Skin epidermis (tissue), 12 donors: ENCODE results near the gene FGR.

ENCODE experiments used
- H3K27ac ChIP-seq, 21 experiments: fragments of 200-600 bp; sonication (generic) in 11 of 21; one replicate each; pipeline ENCODE4 v1.5.0; 2020; ENCODE audit warnings: mild to moderate bottlenecking in 3 of 21, inconsistent platforms in 2 of 21, moderate library complexity in 2 of 21
- H3K4me3 ChIP-seq, 7 experiments: fragments of 200-600 bp; sonication (generic) in 2 of 7; one replicate each; pipeline ENCODE4 v1.5.0; 2020; ENCODE audit warnings: inconsistent platforms in 2 of 7, mild to moderate bottlenecking in 2 of 7, moderate library complexity in 1 of 7

The FGR gene

GRCh38 chr1:27604579-27605299, 30.2 kb downstream of the FGR start:
- Histone ChIP-seq H3K27ac (peak overlapping the region in 14 of 21 experiments; percentile 84 to 96 (median 94)), H3K4me3 (peak overlapping the region in 6 of 7 experiments; percentile 70 to 97 (median 86))

GRCh38 chr1:27603681-27604578, 31.1 kb downstream of the FGR start, which contains the start of gene AHDC1:
TSS of gene AHDC1 (minus strand) at chr1:27604144. CDS start at chr1:27552115, 52,029 bp downstream.
- H3K4me3 ChIP-seq, result peak within 1 kb of the TSS; percentile 69 to 97 (median 79)
- H3K27ac ChIP-seq, result peak within 1 kb of the TSS; percentile 50 to 96 (median 94)

GRCh38 chr1:27603309-27603680, 31.7 kb downstream of the FGR start:
- H3K27ac ChIP-seq, result peak overlapping the region; percentile 50 to 96 (median 94)
- peak overlapping the region; percentile 69 to 97 (median 79) for H3K4me3 ChIP-seq

DNA sequence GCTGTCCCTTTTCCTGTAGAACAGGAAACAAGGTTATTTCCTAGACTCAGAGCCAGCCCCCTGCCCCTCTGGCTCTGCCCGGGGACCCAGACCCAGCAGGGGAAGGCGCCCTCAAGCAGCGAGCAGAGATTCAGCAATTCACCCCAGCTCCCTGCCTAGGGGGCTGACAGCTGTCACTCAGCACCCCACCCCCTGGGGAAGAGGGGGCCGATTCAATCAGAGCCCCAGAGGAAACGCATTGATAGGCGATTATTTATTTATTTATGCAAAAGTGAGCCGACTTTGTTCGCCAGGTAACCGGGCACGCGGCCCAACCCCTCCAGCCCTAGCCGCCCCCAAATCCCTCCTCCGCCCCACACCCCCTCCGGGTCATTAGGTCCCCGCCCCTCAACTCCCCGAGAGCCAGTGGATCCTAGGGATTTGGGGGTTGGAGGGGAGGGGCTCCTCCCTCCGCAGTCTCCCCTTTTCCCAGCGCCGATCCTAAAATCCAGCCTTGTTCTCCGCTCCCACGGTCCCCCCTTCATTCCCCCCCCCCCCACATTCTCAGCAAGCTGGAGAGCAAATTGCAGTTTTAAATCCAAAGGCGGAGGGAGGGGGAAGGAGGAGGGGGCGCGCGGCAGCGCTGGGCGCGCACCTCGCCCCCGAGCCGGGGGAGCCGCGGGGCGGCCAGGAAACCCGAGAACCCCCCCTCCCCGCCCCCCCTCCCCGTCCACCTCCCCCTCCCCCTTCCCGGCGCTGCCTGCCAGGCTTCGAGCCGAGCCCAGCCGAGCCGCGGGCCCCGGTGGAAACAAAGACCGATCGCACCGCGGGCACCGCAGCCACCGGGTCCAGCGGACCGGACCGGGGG, 32.3 kb downstream of the FGR start:
- H3K27ac ChIP-seq, result peak overlapping the region; percentile 50 to 96 (median 94)
- H3K4me3 ChIP-seq, result peak overlapping the region; percentile 69 to 97 (median 79)

- peak overlapping the region; percentile 69 to 97 (median 79) for H3K4me3 ChIP-seq
- peak overlapping the region; percentile 9 to 96 (median 94) for H3K27ac ChIP-seq
These were observed 33.1 kb downstream of the FGR start for GRCh38 chr1:27601771-27602461.

- H3K4me3 ChIP-seq, result peak overlapping the region; percentile 69 to 97 (median 79)
- peak overlapping the region in 19 of 21 experiments; percentile 80 to 96 (median 94) for H3K27ac ChIP-seq
These were observed 33.6 kb downstream of the FGR start for GRCh38 chr1:27601321-27601770.

- H3K27ac ChIP-seq, result peak overlapping the region in 14 of 21 experiments; percentile 0 to 95 (median 90)
- peak overlapping the region in 1 of 7 experiments; percentile 97 for H3K4me3 ChIP-seq
These were observed 34.3 kb downstream of the FGR start for GRCh38 chr1:27600498-27601175.

- H3K27ac ChIP-seq, result peak overlapping the region in 16 of 21 experiments; percentile 3 to 95 (median 52)
- H3K4me3 ChIP-seq, result peak overlapping the region in 1 of 7 experiments; percentile 5
These were observed 35.1 kb downstream of the FGR start for GRCh38 chr1:27599605-27600497.

GRCh38 chr1:27598902-27599528, 36.0 kb downstream of the FGR start:
- peak overlapping the region in 18 of 21 experiments; percentile 3 to 95 (median 53) for H3K27ac ChIP-seq
- peak overlapping the region in 1 of 7 experiments; percentile 5 for H3K4me3 ChIP-seq

DNA sequence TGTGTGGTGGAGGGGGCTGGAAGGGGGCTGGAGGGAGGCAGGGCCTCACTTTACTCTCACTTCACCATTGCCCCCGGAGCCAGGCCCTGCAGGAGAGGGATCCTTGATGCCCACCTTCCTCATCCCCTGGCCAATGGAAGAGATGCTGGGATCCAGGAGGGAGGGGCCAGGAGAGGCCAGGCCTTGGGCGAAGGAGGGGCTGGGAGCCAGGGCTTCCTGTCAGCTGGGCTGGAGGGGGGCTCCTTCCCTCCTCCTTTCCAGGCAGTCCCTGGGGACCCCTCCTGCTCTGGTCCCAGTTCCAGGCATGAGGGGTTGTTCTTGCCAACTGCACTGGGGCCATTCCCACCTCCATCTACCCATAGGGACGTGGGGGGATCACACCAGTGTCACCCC, 36.7 kb downstream of the FGR start:
- H3K27ac ChIP-seq, result peak overlapping the region in 19 of 21 experiments; percentile 3 to 95 (median 52)
- H3K4me3 ChIP-seq, result no peak overlapping the region

- H3K4me3 ChIP-seq, result no peak overlapping the region
- peak overlapping the region in 17 of 21 experiments; percentile 6 to 95 (median 58) for H3K27ac ChIP-seq
These were observed 37.3 kb downstream of the FGR start for GRCh38 chr1:27597516-27598294.

GRCh38 chr1:27596986-27597385, 38.0 kb downstream of the FGR start:
- peak overlapping the region in 7 of 21 experiments; percentile 16 to 92 (median 27) for H3K27ac ChIP-seq
- H3K4me3 ChIP-seq, result no peak overlapping the region

DNA sequence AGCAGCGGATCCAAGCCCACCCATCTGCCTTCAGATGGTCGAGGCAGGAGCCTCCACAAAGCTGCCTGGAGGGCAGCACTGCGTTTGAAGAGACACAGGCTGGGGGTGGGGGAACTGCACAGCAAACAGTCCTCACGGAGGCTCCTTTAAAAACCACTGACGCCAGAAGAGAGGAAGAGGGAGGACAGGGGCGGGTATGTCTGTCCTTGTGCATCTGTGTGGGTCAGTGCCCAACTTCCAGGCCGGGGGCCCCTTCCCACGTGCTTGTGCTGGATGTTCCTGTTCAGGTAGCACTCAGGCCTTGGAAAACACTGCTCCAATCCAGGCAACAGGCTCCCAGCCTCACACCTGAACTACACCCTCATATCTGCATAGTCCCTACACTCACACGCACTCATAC, 38.7 kb downstream of the FGR start:
- no peak overlapping the region for H3K4me3 ChIP-seq
- peak overlapping the region in 10 of 21 experiments; percentile 0 to 73 (median 42) for H3K27ac ChIP-seq

DNA sequence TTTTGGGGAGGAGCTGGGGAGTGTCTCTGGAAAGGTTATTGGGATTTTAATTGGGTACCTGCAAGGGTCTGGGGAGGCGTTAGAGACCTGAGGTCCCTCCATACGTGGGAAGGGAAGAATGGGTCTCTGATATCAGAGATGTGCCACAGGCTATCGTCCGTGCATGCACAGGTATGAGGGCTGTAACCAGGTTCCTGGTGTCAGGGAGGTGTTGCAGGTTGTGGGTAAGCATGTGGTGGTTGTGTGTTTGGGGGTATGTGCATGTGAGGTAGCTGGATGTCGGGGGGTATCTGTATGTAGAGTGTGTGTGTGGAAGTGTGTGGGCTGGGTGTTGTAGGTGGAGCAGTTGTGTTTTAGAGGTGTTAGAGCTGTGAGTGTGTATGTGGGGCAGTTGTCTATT, 39.4 kb downstream of the FGR start:
- Histone ChIP-seq H3K4me3 (no peak overlapping the region), H3K27ac (peak overlapping the region in 9 of 21 experiments; percentile 7 to 73 (median 45))

DNA sequence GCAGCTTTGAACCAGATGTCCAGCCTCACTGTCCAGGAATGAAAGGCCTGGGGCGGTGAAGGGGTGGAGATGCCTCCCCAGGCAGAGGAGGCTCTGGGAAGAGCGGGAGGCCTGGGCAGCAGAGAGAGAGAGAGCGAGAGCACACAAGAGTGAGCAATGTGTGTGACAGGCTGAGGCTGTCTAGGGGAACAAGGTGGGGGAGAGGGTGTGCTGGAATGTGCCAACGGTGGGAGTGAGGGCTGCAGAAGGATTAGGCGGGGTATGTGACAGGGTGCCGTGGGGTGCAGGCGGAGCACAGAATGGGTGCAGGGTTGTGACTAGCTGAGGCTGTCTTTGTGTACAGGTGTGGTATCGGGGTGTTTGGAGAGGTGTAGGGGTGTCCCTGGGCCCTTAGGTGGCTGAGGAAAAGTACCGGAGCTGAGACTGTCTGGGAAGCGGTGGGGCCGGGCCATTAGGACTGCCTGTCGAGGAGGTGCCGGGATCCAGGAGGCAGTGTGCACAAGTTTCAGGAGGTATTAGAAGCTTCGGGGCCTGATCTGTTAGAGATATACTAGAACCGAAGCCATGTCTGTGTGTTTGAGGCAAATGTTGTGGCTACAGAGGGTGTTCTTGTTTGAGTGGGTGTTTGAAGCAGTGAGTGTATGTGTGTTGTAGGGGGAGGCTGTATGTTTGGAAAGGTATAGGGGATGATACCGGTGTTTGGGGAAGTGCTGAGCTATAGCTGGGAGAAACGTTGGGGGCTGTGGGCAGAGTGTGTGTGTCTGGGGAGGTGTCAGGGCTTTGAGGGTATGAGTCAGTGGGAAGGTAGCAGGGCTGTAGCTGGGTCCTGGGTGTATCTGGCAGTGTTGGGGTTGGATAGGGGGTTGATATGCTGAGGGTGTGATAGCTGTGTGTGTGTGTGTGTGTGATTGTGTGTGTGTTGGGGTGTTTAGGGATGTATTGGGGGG, 40.1 kb downstream of the FGR start:
- Histone ChIP-seq H3K4me3 (no peak overlapping the region), H3K27ac (peak overlapping the region in 10 of 21 experiments; percentile 16 to 85 (median 55))
